OCI-LY1 (cell line): ENCODE data around the gene BRME1.

Experiments
- H2AFZ ChIP-seq: fragments of 200-600 bp; sonication (generic), shearing (Covaris generic); 2 replicates; pipeline ENCODE4 v1.6.0; 2014; ENCODE audit warnings: antibody characterized with exemption, mild to moderate bottlenecking, low read length
- H3F3A ChIP-seq: fragments of 200-600 bp; sonication (generic), shearing (Covaris generic); 2 replicates; pipeline ENCODE4 v1.6.0; 2014; ENCODE audit warnings: mild to moderate bottlenecking, antibody characterized with exemption, low read length, moderate library complexity; ENCODE audit not compliant: insufficient read depth
- H3K27ac ChIP-seq: fragments of 200-600 bp; sonication (generic); 2 replicates; pipeline ENCODE4 v1.5.1; 2014; ENCODE audit warnings: low read length, mixed run types, mild to moderate bottlenecking, low read depth; ENCODE audit not compliant: poor library complexity, severe bottlenecking
- H3K27me3 ChIP-seq: fragments of 200-600 bp; sonication (generic); 2 replicates; pipeline ENCODE4 v1.6.0; 2014; ENCODE audit warnings: antibody characterized with exemption, mild to moderate bottlenecking, low read length, moderate library complexity; ENCODE audit not compliant: insufficient read depth
- H3K36me3 ChIP-seq: fragments of 200-600 bp; sonication (generic); 2 replicates; pipeline ENCODE4 v1.6.1; 2014; ENCODE audit warnings: mild to moderate bottlenecking, antibody characterized with exemption, low read length, moderate library complexity, mixed read lengths; ENCODE audit not compliant: insufficient read depth
- H3K4me1 ChIP-seq: fragments of 200-600 bp; sonication (generic); 2 replicates; pipeline ENCODE4 v1.5.1; 2014; ENCODE audit warnings: mild to moderate bottlenecking, low read length, moderate library complexity; ENCODE audit not compliant: insufficient read depth, severe bottlenecking
- H3K4me2 ChIP-seq: fragments of 200-600 bp; sonication (generic), shearing (Covaris generic); 2 replicates; pipeline ENCODE4 v1.6.1; 2014; ENCODE audit warnings: low read length
- H3K4me3 ChIP-seq: fragments of 200-600 bp; sonication (generic); 2 replicates; pipeline ENCODE4 v1.5.1; 2014; ENCODE audit warnings: low read length, low read depth, mild to moderate bottlenecking, mixed read lengths; ENCODE audit not compliant: poor library complexity, severe bottlenecking
- H3K79me2 ChIP-seq: fragments of 200-600 bp; shearing (Covaris generic); 2 replicates; pipeline ENCODE4 v1.6.1; 2016; ENCODE audit warnings: mixed run types, low read length, mixed read lengths; ENCODE audit not compliant: insufficient read depth
- H3K9ac ChIP-seq: fragments of 200-600 bp; sonication (generic), shearing (Covaris generic); 2 replicates; pipeline ENCODE4 v1.6.1; 2014; ENCODE audit warnings: mild to moderate bottlenecking, low read length, mixed read lengths
- H3K9me2 ChIP-seq: fragments of 200-600 bp; sonication (generic), shearing (Covaris generic); 2 replicates; pipeline ENCODE4 v1.6.1; 2014; ENCODE audit warnings: low read depth, mild to moderate bottlenecking, low read length, mixed read lengths
- H3K9me3 ChIP-seq: fragments of 200-600 bp; shearing (Covaris generic); 2 replicates; pipeline ENCODE4 v1.6.1; 2014; ENCODE audit warnings: low read length, mixed read lengths
- H4K20me1 ChIP-seq: fragments of 200-600 bp; sonication (generic), shearing (Covaris generic); 2 replicates; pipeline ENCODE4 v1.6.0; 2016; ENCODE audit warnings: mild to moderate bottlenecking, low read length; ENCODE audit not compliant: insufficient read depth
- CTCF ChIP-seq: fragments of 200-600 bp; sonication (generic), shearing (Covaris generic); IDR thresholded peaks from 2 replicates; pipeline ENCODE4 v1.5.1; 2017; ENCODE audit warnings: mild to moderate bottlenecking, antibody characterized with exemption, low read length, moderate library complexity, mixed read lengths
- EZH2 ChIP-seq: fragments of 200-600 bp; sonication (generic), shearing (Covaris generic); IDR thresholded peaks from 2 replicates; pipeline ENCODE4 v1.8.0; 2017; ENCODE audit warnings: borderline replicate concordance, mixed run types, mild to moderate bottlenecking, antibody characterized with exemption, low read length, moderate library complexity, mixed read lengths

Gene BRME1

DNA sequence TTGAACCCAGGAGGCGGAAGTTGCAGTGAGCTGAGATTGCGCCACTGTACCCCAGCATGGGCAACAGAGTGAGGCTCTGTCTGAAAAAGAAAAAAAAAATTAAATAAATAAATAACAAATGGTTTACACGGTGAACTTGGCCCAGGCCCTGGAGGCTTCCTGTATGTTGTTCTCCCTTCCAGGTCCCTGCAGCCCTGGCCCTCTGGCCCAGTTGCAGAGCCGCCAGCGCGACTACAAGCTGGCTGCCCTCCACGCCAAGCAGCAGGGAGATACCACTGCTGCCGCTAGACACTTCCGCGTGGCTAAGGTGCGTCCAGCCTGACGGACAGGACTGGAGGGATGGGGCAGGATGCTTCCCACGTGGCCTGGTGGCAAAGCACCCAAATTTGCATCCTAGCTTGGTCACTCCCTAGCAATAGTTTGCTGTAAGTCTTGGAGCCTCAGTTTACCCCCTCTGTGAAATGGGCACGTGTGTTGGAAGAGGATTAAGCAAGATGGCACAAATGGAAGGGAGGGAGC, 12.0 kb upstream of the BRME1 start:
- H2AFZ ChIP-seq, result no peak overlapping the region

GRCh38 chr19:13914777-13915176, 8.9 kb upstream of the BRME1 start:
- no peak overlapping the region for H3K4me3 ChIP-seq
- TF ChIP-seq CTCF (no peak), EZH2 (no peak)
- no peak overlapping the region for H3K9ac ChIP-seq
- H3K9me2 ChIP-seq, result no peaks in the 10 kb centered on the region
- no peak overlapping the region for H3K4me2 ChIP-seq
- no peak overlapping the region for H2AFZ ChIP-seq
- no peaks in the 10 kb centered on the region for H3K9me3 ChIP-seq
- no peaks in the 10 kb centered on the region for H3F3A ChIP-seq
- no peaks in the 10 kb centered on the region for H3K27me3 ChIP-seq
- no peaks in the 10 kb centered on the region for H3K4me1 ChIP-seq
- H3K36me3 ChIP-seq, result peaks cover 79% of the 10 kb centered on the region
- H3K27ac ChIP-seq, result no peak overlapping the region
- no peaks in the 10 kb centered on the region for H3K79me2 ChIP-seq
- no peaks in the 10 kb centered on the region for H4K20me1 ChIP-seq

More for the DNA sequence above, 12.0 kb upstream of the BRME1 start:
- Histone ChIP-seq H3F3A (no peaks in the 10 kb centered on the region), H3K79me2 (no peaks in the 10 kb centered on the region), H3K4me1 (no peaks in the 10 kb centered on the region), H4K20me1 (no peaks in the 10 kb centered on the region), H3K27me3 (no peaks in the 10 kb centered on the region), H3K4me3 (no peak overlapping the region), H3K4me2 (no peak overlapping the region), H3K9ac (no peak overlapping the region), H3K36me3 (peaks cover 85% of the 10 kb centered on the region), H3K9me3 (0 out of 2 replicates have a peak, but pooled peaks cover 2% of the 10 kb centered on the region), H3K9me2 (no peaks in the 10 kb centered on the region), H3K27ac (no peak overlapping the region)
- TF ChIP-seq EZH2, result no peak
- TF ChIP-seq CTCF, result no peak

- Histone ChIP-seq H3K4me1 (no peaks in the 10 kb centered on the region), H3K9me2 (no peaks in the 10 kb centered on the region), H3K4me2 (no peak overlapping the region), H3F3A (no peaks in the 10 kb centered on the region), H3K27ac (no peak overlapping the region), H3K9ac (no peak overlapping the region), H3K27me3 (no peaks in the 10 kb centered on the region), H4K20me1 (no peaks in the 10 kb centered on the region), H3K79me2 (no peaks in the 10 kb centered on the region), H3K36me3 (peaks cover 69% of the 10 kb centered on the region), H3K4me3 (no peak overlapping the region), H2AFZ (no peak overlapping the region), H3K9me3 (no peaks in the 10 kb centered on the region)
- TF ChIP-seq EZH2, result no peak
- no peak for TF ChIP-seq CTCF
Observed at GRCh38 chr19:13913352-13913751, 7.4 kb upstream of the BRME1 start.
